Measurements from ENCODE around the gene IL9.

Gene IL9

GRCh38 chr5:135843571-135844337, 51.9 kb downstream of the IL9 start:
- Histone ChIP-seq H3K36me3 (ENCODE audit: low read length) (no peaks in the 10 kb centered on the region), H3F3A (ENCODE audit: insufficient read depth) (no peaks in the 10 kb centered on the region), H3K27me3 (ENCODE audit: low read length) (no peaks in the 10 kb centered on the region), H3K4me2 (ENCODE audit: low read depth, low read length, poor library complexity, severe bottlenecking) (no peak overlapping the region), H3K4me3 (ENCODE audit: insufficient read depth, low read length, poor library complexity, severe bottlenecking) (no peak overlapping the region), H4K20me1 (ENCODE audit: low read depth, low read length) (no peaks in the 10 kb centered on the region), H3K9me2 (replicated peaks; ENCODE audit: insufficient read depth, low read length) (no peaks in the 10 kb centered on the region), H3K27ac (ENCODE audit: low read depth, low read length) (no peak overlapping the region), H2AFZ (ENCODE audit: low read depth, low read length, severe bottlenecking) (no peak overlapping the region), H3K79me2 (ENCODE audit: insufficient read depth, low read length) (no peaks in the 10 kb centered on the region), H3K9me3 (ENCODE audit: insufficient read depth, low read length) (no peaks in the 10 kb centered on the region), H3K9ac (ENCODE audit: low read length) (no peak overlapping the region)
- TF ChIP-seq, protein P1, sequence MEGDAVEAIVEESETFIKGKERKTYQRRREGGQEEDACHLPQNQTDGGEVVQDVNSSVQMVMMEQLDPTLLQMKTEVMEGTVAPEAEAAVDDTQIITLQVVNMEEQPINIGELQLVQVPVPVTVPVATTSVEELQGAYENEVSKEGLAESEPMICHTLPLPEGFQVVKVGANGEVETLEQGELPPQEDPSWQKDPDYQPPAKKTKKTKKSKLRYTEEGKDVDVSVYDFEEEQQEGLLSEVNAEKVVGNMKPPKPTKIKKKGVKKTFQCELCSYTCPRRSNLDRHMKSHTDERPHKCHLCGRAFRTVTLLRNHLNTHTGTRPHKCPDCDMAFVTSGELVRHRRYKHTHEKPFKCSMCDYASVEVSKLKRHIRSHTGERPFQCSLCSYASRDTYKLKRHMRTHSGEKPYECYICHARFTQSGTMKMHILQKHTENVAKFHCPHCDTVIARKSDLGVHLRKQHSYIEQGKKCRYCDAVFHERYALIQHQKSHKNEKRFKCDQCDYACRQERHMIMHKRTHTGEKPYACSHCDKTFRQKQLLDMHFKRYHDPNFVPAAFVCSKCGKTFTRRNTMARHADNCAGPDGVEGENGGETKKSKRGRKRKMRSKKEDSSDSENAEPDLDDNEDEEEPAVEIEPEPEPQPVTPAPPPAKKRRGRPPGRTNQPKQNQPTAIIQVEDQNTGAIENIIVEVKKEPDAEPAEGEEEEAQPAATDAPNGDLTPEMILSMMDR (IDR thresholded peaks at IDR 0.05; ENCODE audit: insufficient read depth, low read length, poor library complexity, severe bottlenecking), result no peak
- no peak for TF ChIP-seq EZH2phosphoT487 (conservative IDR thresholded peaks at IDR 0.05; ENCODE audit: low read length)

- Histone ChIP-seq H3F3A (ENCODE audit: insufficient read depth) (no peaks in the 10 kb centered on the region), H3K9ac (ENCODE audit: low read length) (no peak overlapping the region), H2AFZ (ENCODE audit: low read depth, low read length, severe bottlenecking) (no peak overlapping the region), H4K20me1 (ENCODE audit: low read depth, low read length) (no peaks in the 10 kb centered on the region), H3K27me3 (ENCODE audit: low read length) (no peaks in the 10 kb centered on the region), H3K9me3 (ENCODE audit: insufficient read depth, low read length) (no peaks in the 10 kb centered on the region), H3K79me2 (ENCODE audit: insufficient read depth, low read length) (no peaks in the 10 kb centered on the region), H3K4me2 (ENCODE audit: low read depth, low read length, poor library complexity, severe bottlenecking) (no peak overlapping the region), H3K27ac (ENCODE audit: low read depth, low read length) (no peak overlapping the region), H3K36me3 (ENCODE audit: low read length) (no peaks in the 10 kb centered on the region), H3K9me2 (replicated peaks; ENCODE audit: insufficient read depth, low read length) (no peaks in the 10 kb centered on the region), H3K4me3 (ENCODE audit: insufficient read depth, low read length, poor library complexity, severe bottlenecking) (no peak overlapping the region)
- TF ChIP-seq, protein P1 (IDR thresholded peaks at IDR 0.05; ENCODE audit: insufficient read depth, low read length, poor library complexity, severe bottlenecking), result no peak
- TF ChIP-seq EZH2phosphoT487 (conservative IDR thresholded peaks at IDR 0.05; ENCODE audit: low read length), result no peak
Measured at GRCh38 chr5:135842737-135843136, 52.9 kb downstream of the IL9 start.
